HCEC 1CT (cell line): ENCODE results near the gene PTGDR.

Experiments used
- DNase-seq: peaks from one replicate; pipeline ENCODE4 v3.0.0-alpha.2; 2017

Gene PTGDR, protein sequence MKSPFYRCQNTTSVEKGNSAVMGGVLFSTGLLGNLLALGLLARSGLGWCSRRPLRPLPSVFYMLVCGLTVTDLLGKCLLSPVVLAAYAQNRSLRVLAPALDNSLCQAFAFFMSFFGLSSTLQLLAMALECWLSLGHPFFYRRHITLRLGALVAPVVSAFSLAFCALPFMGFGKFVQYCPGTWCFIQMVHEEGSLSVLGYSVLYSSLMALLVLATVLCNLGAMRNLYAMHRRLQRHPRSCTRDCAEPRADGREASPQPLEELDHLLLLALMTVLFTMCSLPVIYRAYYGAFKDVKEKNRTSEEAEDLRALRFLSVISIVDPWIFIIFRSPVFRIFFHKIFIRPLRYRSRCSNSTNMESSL

DNA sequence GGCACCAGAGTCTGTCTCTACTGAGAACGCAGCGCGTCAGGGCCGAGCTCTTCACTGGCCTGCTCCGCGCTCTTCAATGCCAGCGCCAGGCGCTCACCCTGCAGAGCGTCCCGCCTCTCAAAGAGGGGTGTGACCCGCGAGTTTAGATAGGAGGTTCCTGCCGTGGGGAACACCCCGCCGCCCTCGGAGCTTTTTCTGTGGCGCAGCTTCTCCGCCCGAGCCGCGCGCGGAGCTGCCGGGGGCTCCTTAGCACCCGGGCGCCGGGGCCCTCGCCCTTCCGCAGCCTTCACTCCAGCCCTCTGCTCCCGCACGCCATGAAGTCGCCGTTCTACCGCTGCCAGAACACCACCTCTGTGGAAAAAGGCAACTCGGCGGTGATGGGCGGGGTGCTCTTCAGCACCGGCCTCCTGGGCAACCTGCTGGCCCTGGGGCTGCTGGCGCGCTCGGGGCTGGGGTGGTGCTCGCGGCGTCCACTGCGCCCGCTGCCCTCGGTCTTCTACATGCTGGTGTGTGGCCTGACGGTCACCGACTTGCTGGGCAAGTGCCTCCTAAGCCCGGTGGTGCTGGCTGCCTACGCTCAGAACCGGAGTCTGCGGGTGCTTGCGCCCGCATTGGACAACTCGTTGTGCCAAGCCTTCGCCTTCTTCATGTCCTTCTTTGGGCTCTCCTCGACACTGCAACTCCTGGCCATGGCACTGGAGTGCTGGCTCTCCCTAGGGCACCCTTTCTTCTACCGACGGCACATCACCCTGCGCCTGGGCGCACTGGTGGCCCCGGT, at the start of gene PTGDR:
Gene PTGDR, plus strand, starts transcription at position 198 of the 778 bp plus-strand sequence. Its CDS starts 117 bp downstream, at position 315.
- no peak for DNase-seq

DNA sequence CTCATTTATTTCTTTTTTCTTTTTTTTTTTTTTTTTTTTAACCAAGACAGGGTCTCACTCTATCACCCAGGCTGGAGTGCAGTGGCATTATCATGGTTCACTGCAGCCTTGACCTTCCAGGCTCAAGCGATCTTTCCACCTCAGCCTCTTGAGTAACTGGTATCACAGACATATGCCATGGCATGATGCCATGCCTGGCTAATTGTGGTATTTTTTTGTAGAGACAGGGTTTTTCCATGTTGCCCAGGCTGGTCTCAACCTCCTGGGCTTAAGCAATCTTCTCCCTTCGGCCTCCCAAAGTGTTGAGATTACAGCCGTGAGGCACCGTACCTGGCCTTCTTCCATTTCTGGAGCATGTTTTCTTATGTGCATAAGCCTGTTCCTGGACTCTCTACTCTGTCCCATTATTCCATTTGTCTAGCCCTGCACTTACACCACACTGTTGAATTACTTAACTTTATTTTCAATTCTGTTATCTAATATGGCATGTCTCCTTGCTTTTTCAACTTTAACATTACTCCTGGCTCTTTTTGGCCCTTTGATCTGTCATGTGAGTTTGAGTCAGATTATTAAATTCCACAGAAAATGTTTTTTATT, 47.9 kb upstream of the PTGDR start:
- no peak for DNase-seq

DNA sequence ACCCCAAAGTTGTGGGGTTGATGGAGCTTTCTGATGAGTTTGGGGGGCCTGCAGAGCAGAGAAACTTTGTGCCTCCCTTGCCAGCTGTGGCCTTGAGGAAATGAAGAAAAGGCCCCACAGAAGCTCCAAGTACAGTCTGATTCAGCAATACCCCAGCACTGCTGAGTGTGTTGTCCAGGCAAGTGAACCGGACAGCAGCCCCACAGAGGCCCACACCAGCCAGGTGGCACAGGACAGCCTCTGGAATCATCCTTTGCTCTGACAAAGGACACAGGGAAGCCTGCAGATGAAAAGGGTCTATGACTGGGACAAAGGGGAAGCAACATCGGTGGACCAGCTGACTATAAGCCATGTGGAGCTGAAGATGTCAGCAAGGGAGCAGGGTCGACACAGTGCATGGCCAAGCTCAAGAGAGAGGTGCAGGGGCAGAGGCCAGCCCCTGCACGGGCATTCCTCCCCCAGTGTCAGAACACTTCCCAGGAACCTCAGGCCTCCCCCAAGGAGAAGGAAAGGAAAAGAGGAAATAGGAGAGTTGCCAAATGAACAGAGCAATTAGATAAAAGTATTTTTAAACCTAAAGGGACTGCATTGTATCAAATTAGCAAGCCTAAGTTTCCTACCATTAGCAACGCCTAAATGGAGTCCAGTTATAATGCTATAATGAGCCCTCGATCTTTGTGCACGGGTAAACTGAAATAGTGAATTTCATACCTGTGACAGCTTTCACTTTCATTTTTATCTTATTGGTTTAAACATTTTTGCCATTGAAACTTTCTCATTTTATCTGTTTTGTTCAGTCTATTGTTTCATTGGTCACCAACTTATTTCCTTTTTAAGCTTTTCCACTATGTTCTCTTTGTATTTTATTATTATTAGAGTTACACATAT, 46.3 kb upstream of the PTGDR start:
- DNase-seq, result no peak

DNA sequence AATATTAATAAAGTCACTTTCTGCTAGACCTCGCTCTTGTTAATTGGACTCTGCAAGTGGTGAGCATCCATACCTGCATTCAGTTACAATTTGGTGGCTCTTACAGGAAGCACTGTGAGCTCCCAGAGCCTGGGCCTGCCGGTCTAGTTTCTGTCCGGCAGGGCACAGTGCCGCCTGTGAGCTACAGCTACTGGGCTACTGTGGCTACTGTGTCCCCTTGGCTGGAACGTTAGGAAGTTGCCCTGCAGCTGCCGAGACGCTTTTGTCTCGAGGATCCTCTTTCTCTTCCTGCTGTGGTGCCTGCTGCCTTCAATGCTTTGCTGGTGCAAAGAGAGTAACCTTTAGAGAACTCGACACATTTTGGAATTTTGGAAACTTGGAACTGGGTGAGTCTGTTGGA, 44.6 kb upstream of the PTGDR start:
- no peak for DNase-seq

DNA sequence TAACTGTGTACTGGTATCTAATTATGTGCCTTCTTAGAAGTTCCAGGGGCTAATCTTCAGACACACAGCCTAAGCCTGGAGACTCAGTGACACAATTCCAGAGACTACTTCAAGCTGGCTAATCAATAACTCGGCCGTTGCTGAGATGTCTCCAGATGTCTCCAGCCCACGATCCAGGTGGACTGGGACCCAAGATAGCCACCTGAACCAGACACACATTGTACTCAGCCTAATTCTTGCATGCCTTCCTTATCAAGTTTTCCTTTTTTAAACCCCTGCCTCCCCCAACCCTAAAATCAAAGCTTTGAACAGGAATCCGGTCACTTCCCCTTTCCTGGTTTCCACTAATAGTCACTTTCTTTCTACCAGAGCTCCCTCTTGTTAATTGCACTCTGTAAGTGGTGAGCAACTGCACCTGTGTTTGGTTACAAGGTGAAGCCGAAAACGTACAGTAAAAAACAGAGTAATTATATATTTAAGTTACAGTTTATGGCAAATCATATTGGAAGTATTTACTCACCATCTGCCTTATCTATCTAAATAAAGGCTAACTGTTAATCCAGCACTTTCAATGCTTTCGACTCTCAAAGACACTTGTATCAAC, 39.8 kb upstream of the PTGDR start:
- DNase-seq, result no peak

DNA sequence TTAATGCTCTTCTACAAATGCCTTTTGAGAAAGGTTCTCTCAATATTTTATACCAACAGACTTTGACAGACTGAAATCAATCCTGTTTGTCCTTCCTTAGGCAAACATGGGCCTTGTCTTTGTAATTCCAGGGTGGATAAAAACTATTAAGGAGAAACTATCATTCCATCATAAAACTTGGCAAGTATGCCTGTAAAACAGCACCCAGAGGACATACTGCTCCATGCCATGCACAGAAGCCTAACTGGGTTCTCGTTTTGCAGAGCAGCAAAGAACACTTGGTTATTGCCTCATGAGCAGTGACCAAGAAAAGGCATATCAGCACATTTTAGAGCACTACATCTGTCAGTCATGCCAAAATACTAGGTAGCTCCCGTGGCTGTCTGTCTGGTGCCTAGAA, 33.8 kb upstream of the PTGDR start:
- no peak for DNase-seq

DNA sequence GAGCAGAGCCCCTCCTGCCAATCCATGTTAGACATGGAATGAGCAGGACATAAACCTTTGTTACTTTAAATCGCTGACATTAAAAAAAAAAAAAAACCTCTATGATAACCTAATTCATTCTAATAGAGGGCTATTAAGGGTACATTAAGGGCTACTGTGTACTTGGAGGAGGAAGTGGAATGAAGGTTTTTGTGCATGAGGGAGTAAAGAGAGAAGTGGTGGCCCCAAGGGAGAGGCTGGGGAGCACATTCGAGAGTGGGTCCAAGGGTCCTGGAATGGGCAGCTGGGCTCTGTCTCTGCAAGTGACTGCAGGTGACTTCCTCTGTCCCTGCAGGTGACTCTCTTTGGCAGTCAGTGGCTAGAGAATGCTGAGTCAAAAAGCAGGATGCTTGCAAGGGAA, 32.1 kb upstream of the PTGDR start:
- no peak for DNase-seq

DNA sequence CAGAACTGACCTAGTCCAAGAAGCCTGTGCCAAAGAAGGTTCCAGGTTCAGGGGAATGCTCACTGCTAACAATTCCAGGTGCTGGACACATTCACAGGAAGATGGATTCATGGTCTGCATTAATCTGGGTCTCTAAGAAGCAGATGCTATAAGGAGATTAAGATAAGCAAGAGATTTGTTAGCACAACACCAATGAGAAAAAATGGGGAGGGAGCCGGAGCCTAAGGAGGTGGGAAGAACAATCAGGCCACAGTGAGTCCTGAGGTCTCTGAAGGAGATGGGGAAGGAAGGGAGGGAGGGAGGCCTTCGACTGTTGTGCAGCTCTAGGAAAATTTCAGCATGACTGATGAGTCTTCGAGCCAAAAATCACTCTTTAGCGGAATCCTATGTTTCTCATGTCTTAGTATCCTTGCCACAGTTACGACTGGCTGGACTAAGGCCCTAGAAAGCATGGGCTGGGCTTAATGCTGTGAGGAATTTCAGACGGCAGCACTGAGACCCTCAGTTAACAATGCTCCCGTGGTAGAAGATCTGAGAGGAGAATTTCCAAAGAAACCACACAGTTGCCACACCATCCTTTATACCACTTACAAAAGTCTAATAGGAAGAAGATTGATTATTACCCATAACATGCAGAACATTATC, 31.5 kb upstream of the PTGDR start:
- DNase-seq, result no peak

DNA sequence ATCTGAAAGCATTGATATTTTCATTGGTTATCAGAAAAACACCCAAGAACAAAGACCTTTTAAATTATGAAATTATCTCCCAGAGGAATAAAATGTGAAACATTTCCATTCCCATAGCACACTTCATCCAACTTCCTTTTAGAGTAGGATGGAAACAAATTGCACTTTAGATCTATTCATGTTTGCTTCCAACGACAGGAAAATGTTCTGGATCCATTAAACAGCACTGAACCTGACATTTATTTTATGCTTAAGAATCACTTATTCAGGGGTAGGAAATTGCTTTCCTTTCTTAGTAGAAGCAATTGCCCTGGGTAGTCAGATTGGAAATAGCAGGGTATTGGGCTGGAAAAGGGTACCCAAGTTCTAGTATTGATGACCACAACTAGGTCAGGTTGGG, 28.8 kb upstream of the PTGDR start:
- DNase-seq, result no peak

DNA sequence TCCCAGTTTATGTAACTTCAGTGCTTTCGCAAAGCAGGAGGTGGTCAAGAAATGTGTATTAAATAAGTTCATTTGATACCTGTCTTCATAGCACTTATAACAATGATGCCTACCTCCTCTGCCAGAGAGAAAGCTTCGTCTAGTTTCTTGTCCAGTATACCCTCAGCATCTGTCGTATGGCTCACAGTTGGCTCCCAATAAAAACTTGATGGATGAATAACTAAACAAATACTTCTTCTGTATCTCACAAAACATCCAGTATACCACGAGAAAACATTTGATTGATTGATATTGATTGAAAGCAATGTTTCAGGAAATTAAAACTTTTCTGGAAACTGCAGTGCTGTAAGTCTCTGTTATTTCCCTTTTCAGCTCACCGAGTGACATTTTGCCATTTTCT, 26.9 kb upstream of the PTGDR start:
- DNase-seq, result no peak

DNA sequence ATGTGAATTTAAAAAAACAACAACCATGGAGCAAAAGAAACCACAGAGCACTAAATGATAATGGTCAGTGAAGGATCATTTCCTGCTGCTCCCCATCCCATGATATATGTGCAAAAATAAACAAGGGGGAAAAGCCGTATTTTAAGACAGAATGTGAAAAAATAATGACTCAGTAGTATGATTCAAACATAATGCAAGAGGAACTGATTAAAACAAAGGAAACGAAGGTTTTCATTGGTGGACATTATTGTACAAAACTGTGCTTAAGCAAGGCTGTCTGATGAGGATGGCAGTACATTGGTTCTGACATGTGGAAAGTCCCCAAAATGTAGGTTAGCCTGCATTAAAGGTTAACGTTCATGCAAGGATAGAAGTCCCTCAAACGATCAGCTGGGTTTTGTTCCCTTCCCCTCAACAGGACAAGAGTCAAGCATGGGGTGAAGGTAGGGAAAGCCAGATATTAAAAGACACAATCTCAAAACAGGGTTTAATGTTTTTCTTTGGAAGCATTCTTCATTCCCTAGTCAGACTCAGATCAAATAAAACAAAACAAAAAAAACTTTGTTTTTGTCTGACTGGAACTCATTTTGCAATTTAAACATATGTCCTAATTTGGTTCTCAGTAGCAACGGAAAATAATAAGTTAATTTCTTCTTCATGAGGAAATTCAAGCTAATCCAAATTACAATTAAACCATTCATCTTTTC, 26.3 kb upstream of the PTGDR start:
- DNase-seq, result peak; percentile 91

DNA sequence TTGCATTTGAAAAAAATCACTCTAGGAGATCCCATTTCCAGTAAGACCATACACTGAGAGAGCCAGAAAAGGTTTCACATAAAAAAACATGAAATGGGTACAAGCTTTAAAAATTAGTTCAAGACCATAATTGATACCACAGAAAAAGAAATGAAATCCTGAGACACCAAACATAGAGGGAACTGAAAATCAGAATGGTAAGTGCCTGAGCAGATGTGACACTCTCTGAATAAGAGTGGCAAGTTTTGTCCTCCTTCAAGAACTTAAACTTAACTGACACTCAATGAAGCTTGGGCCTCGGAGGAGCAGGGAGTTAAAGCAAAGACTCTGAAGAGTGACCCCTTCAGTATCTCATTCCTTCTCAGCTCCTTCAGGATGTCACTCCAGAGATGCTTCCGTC, 23.2 kb upstream of the PTGDR start:
- no peak for DNase-seq

DNA sequence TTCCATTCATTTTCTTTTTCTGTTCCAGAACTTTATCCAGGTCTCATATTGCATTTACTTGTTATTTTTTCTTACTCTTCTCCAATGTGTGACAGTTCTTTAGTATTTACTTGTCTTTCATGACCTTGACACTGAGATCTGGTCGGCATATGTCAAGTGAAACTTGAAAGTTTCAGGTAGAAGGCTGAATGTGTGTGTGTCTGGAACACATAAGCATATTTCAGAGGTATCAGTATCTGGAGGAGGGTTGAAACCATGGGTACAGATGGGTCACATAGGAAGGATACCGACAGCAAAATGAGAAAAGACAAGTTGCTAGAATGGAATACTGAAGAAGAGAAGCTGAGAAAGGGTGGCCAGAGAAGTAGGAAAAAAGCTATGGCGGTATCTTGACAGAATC, 22.5 kb upstream of the PTGDR start:
- no peak for DNase-seq

DNA sequence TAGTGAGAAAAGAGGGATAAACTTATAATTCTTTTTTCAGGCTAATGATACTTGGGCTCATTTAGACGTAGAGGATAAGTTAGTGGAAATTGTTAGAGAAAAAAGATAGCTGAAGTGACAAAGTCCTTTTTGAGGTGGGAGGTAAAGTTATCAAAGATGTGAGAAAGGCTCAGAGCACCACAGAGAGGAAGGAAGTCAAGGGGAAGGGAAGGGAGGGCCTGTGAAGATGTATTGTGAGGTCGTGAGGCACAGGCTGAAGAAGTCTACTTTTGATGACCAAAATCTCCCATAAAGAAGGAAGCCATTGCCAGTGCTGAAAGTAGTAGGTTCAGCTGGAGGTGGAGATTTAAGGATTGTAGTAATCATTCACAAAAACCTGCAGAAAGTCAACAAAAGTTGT, 19.4 kb upstream of the PTGDR start:
- DNase-seq, result no peak

DNA sequence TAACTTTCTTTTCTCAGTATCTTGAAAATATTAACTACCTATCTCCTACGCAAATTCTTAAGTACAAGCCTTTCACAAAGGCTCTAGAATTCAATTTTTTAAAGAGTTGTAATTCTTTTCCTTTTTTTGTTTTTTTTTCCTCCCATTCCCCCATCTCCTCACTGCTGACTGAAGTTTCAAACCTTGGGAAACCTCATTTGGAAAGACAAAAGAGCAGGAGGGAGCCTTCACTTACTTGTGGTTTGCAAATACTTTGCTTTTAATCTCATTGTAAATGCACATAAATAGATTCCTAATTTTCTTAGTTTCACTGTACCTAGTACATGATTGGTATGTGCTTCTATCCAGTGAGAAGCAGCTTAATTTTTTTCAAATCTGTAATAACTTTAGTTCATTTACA, 15.8 kb upstream of the PTGDR start:
- DNase-seq, result no peak

DNA sequence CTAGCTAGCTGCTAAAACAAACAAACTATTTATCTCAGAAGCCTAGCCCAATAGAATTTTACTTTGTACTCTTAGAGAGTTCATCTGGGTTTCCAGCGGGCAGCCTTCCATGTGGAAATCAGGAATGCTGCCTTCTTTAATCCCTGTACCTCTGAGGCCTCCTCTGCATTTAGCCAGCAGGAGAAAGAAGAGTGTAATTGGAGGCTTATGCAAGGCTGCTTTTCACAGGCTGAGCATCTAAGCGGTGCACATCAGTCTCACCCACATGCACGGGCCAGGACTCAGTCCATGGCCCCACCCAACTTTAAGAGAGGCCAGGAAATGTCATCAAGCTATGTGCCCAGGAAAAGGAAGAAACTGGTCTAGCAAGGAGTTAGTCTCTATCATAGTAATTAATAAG, 14.0 kb upstream of the PTGDR start:
- DNase-seq, result no peak

DNA sequence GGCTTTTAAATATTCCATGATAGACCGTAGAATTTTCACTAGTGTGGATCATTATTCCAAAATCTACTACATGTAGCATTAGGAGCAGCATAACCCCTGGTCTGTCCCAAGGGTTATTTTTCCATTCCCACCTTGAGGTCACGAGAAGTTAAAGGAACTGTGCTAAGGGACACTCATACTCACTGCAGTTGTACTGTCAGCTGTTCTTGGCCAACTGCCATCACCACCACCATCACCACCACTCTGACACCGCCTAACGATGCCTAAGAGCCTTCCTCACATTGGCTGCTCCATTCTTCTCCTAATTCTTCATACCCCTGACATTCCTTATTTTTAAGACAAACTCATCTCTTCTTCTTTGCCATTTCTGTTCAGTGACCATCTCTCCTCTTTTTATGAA, 13.4 kb upstream of the PTGDR start:
- DNase-seq, result no peak

DNA sequence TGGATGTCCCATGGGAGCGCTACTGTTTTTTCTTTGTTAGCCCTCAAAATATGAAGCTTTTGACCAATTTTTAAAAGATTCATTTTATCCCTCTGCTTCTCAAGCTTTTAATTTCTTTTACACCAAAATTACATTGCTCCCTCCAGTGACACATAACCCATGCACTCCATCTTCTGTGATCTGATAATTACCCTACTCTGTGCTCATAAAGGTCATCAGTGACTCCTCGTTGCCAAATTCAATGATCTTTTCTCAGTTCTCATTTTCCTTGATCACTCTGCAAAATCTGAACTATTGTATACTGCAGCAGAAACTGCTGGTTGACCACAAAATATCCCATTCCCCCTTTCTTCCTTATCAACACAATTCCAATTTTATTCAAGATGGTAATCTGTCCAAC, 8.7 kb upstream of the PTGDR start:
- no peak for DNase-seq

DNA sequence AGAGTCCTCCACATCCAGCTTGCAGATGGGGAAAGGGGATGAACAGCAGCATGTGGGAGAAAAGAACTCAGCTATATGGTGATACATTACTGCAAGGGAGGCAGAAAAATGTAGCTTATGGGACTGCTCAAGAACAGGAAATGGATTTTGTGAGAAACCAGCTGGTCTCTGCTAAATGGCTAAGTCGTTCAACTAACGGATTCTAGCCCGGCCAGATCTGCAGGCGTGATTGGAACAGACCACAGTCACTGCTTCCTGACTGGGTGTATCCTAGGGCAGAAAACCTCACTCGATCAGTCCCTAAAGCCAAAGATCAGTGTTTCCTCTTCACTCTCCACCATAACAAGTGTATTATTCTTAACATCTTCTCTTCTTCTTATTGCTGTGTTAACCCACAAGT, 8.1 kb upstream of the PTGDR start:
- DNase-seq, result no peak

DNA sequence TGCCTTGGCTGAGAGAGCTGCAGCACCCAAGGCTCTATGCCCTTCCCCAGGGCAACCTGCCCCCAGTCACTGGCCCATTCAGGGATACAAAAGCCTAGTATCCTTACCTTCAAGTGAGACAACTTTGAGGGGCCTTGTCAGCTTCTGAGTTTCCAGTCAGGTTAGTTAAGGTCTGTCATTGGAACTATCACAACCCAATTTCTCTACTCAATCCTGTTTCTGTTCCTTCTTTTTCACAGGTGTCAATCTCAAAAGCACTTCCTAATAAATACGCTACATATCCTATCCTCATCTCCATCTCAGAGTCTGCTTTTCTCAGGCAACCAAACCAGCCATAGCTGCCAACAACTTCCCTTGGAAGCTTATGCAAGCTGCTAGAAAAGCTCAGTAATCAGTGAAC, 4.9 kb upstream of the PTGDR start:
- DNase-seq, result no peak

DNA sequence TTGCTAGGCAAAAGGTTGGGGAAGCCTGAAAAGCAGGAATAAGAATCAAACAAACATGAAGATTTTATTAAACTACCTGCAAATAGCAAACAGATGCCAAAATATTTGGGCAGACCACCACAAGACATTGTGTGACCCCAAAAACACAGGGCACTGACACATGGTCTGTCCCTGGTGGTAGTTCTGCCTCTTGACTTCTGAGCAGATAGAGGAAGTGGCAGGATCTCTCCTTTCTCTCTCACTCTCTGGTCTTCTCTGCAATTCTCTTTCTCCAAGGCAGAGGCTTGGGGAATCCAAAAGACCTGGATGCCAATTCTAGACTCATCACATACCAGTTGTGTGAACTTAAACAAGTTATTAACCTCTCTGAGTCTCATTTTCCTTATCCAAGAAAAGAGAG, 4.3 kb upstream of the PTGDR start:
- no peak for DNase-seq

DNA sequence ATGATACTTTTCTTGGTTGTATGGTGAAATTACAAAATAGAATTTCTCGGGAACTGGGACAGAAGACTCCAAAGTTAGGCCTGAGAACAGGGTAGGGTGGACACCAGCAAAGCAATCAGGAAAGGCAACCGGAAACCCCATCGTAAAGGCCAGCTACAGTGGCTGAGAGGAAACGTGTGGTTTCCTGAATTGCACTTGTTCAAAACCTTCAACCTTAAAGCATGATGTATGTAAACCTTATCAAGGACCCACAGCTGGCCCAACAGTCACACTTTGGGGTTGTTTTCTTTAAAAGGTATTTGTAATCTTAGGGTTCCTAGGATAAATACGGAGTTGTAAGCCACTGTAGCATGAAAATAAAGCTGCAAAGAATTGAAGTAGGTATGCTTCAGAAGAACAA, 2.2 kb upstream of the PTGDR start:
- DNase-seq, result no peak
